Activated naive CD8-positive, alpha-beta T cell treated with anti-CD3 and anti-CD28 coated beads, Interleukin-2, amount 50 U/mL, for 16 hours (primary cell): Measurements from ENCODE around the gene TOR4A.

Experiments
- DNase-seq: peaks from one replicate; pipeline ENCODE4 v3.0.0-alpha.2; 2020; ENCODE audit warnings: low read depth, low spot score

TOR4A gene

GRCh38 chr9:137277329-137278041 is at the start of gene TOR4A:
TOR4A (plus strand) TSS chr9:137277726; CDS start chr9:137278690, 964 bp downstream.
- DNase-seq = no peak

- DNase-seq = no peak
Observed at GRCh38 chr9:137227853-137228505, 49.5 kb upstream of the TOR4A start.

- no peak for DNase-seq
Observed at GRCh38 chr9:137228506-137228967, 49.0 kb upstream of the TOR4A start.

- DNase-seq = no peak
Observed at GRCh38 chr9:137228968-137229896, 48.3 kb upstream of the TOR4A start.

- no peak for DNase-seq
Observed at GRCh38 chr9:137229903-137230704, 47.4 kb upstream of the TOR4A start.

GRCh38 chr9:137230705-137231371 is 46.7 kb upstream of the TOR4A start, which contains the start of gene SLC34A3:
SLC34A3 (plus strand) TSS chr9:137230901; CDS start chr9:137231703, 802 bp downstream.
- DNase-seq = no peak

- no peak for DNase-seq
Observed at GRCh38 chr9:137231372-137232039, 46.0 kb upstream of the TOR4A start.

GRCh38 chr9:137232101-137232500 is 45.4 kb upstream of the TOR4A start:
- DNase-seq = no peak

GRCh38 chr9:137232510-137232909 is 45.0 kb upstream of the TOR4A start:
- no peak for DNase-seq

- DNase-seq = no peak
Observed at GRCh38 chr9:137233143-137233980, 44.2 kb upstream of the TOR4A start.

GRCh38 chr9:137234055-137234697 is 43.4 kb upstream of the TOR4A start:
- DNase-seq = no peak

- no peak for DNase-seq
Observed at GRCh38 chr9:137234758-137235423, 42.6 kb upstream of the TOR4A start.

- DNase-seq = no peak
Observed at GRCh38 chr9:137235424-137236237, 41.9 kb upstream of the TOR4A start.

GRCh38 chr9:137236238-137236935 is 41.1 kb upstream of the TOR4A start:
- DNase-seq = peak; percentile 91

- DNase-seq = no peak
Observed at GRCh38 chr9:137236936-137237421, 40.5 kb upstream of the TOR4A start.
